ENCODE data around the gene NLRP10. TPM values are rescaled to one million over a fixed set of nuclear protein-coding genes. Genes with fewer than 3 reads are reported as not detected.

NLRP10 gene
- total RNA-seq, 1 experiment from 2014 or later, result 0.20 TPM

DNA sequence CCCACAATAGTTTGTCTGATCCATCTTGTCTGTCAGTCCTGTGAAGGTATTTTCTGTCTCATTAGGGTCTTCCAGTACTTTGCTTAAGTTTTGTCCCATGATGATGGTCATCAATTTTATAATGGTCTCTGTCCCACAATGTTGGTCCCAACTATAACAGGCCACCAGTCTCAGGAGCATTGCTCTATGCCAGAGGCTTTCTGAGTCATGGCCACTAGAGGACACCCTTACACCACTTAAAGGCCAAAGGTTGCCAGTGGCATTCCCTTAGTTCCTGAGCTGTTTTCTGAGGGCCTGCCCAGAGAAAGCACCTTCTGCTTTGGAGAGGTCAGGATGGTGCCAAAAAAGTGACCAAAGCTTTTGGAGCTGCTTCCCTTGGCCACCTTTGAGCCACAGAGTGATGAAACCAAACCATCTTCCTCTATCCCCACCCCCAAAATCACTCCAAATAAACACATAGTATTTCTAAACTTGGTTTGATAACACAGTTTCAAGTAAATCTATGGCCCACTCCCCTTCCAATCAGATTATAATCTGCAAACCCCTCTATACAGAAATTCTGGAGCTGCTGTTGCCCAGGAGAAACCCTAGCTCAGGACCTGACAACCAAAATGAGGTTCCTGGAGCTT, 41.2 kb upstream of the NLRP10 start:
- H3K36me3 Mint-ChIP-seq (ENCODE audit: insufficient read depth, unreplicated experiment), result no peaks in the 10 kb centered on the region
- H3K27me3 Mint-ChIP-seq (ENCODE audit: insufficient read depth, unreplicated experiment), result peaks cover 8% of the 10 kb centered on the region
- ChIA-PET CTCF (interaction anchor here (0.6 to 7.4 kb wide), 22 partner anchors 10 to 560 kb away, joined by 3 to 213 read pairs (median 4); partner anchors contain the start of genes EIF3F and LMO1), POLR2A (interaction anchor here (1.0 kb wide), 1 partner anchor 93 kb away, joined by 4 read pairs; no protein-coding TSS in a partner anchor)
- H3K9me3 ChIP-seq, result no peaks in the 10 kb centered on the region
- H3K4me3 ChIP-seq (ENCODE audit: low read depth, low read length), result no peak overlapping the region
- H3K9me3 Mint-ChIP-seq (ENCODE audit: unreplicated experiment), result no peaks in the 10 kb centered on the region
- H3K4me3 Mint-ChIP-seq (ENCODE audit: unreplicated experiment), result no peak overlapping the region
- H3K4me1 Mint-ChIP-seq (ENCODE audit: low read depth, unreplicated experiment), result no peaks in the 10 kb centered on the region
- no peaks in the 10 kb centered on the region for H3K27me3 ChIP-seq (replicated peaks; ENCODE audit: control insufficient read depth, insufficient read depth, low read length)
- no peak overlapping the region for H3K27ac Mint-ChIP-seq (ENCODE audit: unreplicated experiment)
- H3K4me1 ChIP-seq, result no peaks in the 10 kb centered on the region
- no peaks in the 10 kb centered on the region for H3K36me3 ChIP-seq (ENCODE audit: control insufficient read depth, insufficient read depth, low read length)
- intact Hi-C loops (cut with micrococcal nuclease; ENCODE audit: unreplicated experiment), result loop anchor here (1.0 to 10.0 kb wide), 6 partner anchors 27 to 558 kb away; no protein-coding TSS in a partner anchor
- peak; percentile 70 to 78 for DNase-seq
- no TSS peak for BruUV-seq (replicated peaks)
- peak; percentile 85 to 95 for TF ChIP-seq CTCF (IDR thresholded peaks at IDR 0.05; ENCODE audit: insufficient read depth in 1 of 2, low read depth in 1 of 2, low read length in 1 of 2, severe bottlenecking in 1 of 2, unreplicated experiment in 1 of 2)

DNA sequence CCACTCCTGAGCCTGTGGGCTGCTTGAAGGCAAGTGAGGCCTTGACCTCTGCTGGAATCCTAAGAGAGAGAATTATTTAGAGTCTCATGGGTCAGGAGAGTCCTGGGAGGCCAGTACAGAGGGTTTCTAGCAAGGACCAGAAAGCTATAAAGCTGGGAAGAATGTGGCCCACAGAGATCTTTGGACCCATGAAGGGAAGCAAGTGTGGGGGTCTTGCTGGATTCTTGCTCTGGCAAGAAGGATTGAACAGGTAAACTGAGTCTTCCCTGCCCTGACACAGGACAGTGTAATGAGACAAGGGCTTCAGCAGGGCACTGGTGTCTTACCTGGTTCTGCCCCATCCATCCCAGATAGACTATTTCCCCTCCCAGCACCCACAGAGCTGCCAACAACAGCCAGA, 40.3 kb upstream of the NLRP10 start:
- H3K36me3 ChIP-seq (ENCODE audit: control insufficient read depth, insufficient read depth, low read length), result no peaks in the 10 kb centered on the region
- no peaks in the 10 kb centered on the region for H3K4me1 Mint-ChIP-seq (ENCODE audit: low read depth, unreplicated experiment)
- peaks cover 5% of the 10 kb centered on the region for H3K27me3 Mint-ChIP-seq (ENCODE audit: insufficient read depth, unreplicated experiment)
- H3K27me3 ChIP-seq (replicated peaks; ENCODE audit: control insufficient read depth, insufficient read depth, low read length), result no peaks in the 10 kb centered on the region
- H3K9me3 Mint-ChIP-seq (ENCODE audit: unreplicated experiment), result no peaks in the 10 kb centered on the region
- no peak overlapping the region for H3K4me3 Mint-ChIP-seq (ENCODE audit: unreplicated experiment)
- ChIA-PET POLR2A (no interaction called here), CTCF (interaction anchor here (1.1 to 7.4 kb wide), 7 partner anchors 16 to 561 kb away, joined by 3 to 213 read pairs (median 8); partner anchors contain the start of gene LMO1)
- H3K4me1 ChIP-seq, result no peaks in the 10 kb centered on the region
- DNase-seq, result no peak
- H3K27ac Mint-ChIP-seq (ENCODE audit: unreplicated experiment), result no peak overlapping the region
- BruUV-seq (replicated peaks), result no TSS peak
- peaks cover 1% of the 10 kb centered on the region for H3K36me3 Mint-ChIP-seq (ENCODE audit: insufficient read depth, unreplicated experiment)
- no peaks in the 10 kb centered on the region for H3K9me3 ChIP-seq
- TF ChIP-seq CTCF (IDR thresholded peaks at IDR 0.05; ENCODE audit: insufficient read depth in 1 of 2, low read depth in 1 of 2, low read length in 1 of 2, severe bottlenecking in 1 of 2, unreplicated experiment in 1 of 2), result no peak
- no peak overlapping the region for H3K4me3 ChIP-seq (ENCODE audit: low read depth, low read length)
- intact Hi-C loops (cut with micrococcal nuclease; ENCODE audit: unreplicated experiment), result loop anchor here (10.0 kb wide), 2 partner anchors 189 to 559 kb away; no protein-coding TSS in a partner anchor

GRCh38 chr11:8004008-8004407, 38.8 kb upstream of the NLRP10 start:
- ChIA-PET CTCF (interaction anchor here (2.6 kb wide), 1 partner anchor 95 kb away, joined by 13 read pairs; no protein-coding TSS in a partner anchor), POLR2A (no interaction called here)
- Mint-ChIP-seq H3K4me1 (ENCODE audit: low read depth, unreplicated experiment) (no peaks in the 10 kb centered on the region), H3K9me3 (ENCODE audit: unreplicated experiment) (no peaks in the 10 kb centered on the region), H3K27ac (ENCODE audit: unreplicated experiment) (no peak overlapping the region), H3K36me3 (ENCODE audit: insufficient read depth, unreplicated experiment) (peaks cover 12% of the 10 kb centered on the region), H3K4me3 (ENCODE audit: unreplicated experiment) (no peak overlapping the region), H3K27me3 (ENCODE audit: insufficient read depth, unreplicated experiment) (no peaks in the 10 kb centered on the region)
- no peaks in the 10 kb centered on the region for H3K4me1 ChIP-seq
- no peak overlapping the region for H3K4me3 ChIP-seq (ENCODE audit: low read depth, low read length)
- no peaks in the 10 kb centered on the region; the same call in 1 of the 2 replicates for H3K36me3 ChIP-seq (ENCODE audit: control insufficient read depth, insufficient read depth, low read length)
- intact Hi-C loops (cut with micrococcal nuclease; ENCODE audit: unreplicated experiment), result loop anchor here (10.0 kb wide), 2 partner anchors 191 to 561 kb away; no protein-coding TSS in a partner anchor
- no TSS peak for BruUV-seq (replicated peaks)
- no peaks in the 10 kb centered on the region for H3K27me3 ChIP-seq (replicated peaks; ENCODE audit: control insufficient read depth, insufficient read depth, low read length)
- no peak for DNase-seq
- H3K9me3 ChIP-seq, result no peaks in the 10 kb centered on the region; the same call in 1 of the 2 replicates
- no peak for TF ChIP-seq CTCF (IDR thresholded peaks at IDR 0.05; ENCODE audit: insufficient read depth in 1 of 2, low read depth in 1 of 2, low read length in 1 of 2, severe bottlenecking in 1 of 2, unreplicated experiment in 1 of 2)

Data from Caco-2 (cell line).